ENCODE data around the gene BTD.
A peak's percentile ranks its signal among the peaks of the same experiment; 100 is the strongest.

BTD gene, protein sequence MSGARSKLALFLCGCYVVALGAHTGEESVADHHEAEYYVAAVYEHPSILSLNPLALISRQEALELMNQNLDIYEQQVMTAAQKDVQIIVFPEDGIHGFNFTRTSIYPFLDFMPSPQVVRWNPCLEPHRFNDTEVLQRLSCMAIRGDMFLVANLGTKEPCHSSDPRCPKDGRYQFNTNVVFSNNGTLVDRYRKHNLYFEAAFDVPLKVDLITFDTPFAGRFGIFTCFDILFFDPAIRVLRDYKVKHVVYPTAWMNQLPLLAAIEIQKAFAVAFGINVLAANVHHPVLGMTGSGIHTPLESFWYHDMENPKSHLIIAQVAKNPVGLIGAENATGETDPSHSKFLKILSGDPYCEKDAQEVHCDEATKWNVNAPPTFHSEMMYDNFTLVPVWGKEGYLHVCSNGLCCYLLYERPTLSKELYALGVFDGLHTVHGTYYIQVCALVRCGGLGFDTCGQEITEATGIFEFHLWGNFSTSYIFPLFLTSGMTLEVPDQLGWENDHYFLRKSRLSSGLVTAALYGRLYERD

DNA sequence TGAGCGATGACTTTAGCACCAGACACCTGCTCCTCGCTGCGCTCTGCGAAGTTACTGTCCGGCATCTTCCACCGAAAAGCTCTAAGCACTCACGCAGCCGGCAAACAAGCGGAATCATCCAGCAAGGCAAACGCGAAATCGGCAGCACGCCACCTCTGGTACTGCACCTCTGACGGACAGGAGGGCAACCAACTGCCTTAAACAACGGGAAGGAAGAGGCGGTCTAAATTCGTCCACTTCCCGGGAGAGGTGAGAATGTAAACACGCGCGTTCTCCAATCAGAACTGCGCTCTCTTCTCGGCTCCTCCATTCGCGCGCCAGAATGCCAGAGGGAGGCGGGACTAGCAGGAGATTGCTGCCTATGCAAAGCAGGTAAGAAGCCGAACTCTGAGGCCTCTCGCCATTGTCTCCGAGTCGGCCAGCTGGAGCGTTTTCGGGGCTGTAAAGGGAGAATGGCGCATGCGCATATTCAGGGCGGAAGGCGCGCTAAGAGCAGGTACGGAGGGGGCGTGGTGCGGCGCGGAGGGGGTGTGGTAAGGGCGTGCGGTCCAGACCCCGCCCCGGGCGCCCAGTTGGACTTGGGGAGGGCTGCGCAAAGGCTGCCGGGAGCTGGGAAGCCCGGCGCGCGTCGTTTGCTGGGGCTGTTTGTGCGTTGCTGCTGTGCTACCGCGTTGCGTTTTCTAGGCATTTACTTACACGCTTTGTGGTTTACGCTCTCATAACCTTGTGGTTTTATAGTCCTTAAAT is at the start of gene BTD, which contains the start of gene HACL1:
Gene BTD, plus strand, starts transcription at position 347 of the 747 bp plus-strand sequence. CDS start 33,695 bp downstream, outside the sequence.
Gene HACL1, minus strand, starts transcription at position 171 of the 747 bp plus-strand sequence. Its CDS starts 106 bp downstream, at position 65.
- ATAC-seq (peak; percentile 96), DNase-seq (peak; percentile 99)

DNA sequence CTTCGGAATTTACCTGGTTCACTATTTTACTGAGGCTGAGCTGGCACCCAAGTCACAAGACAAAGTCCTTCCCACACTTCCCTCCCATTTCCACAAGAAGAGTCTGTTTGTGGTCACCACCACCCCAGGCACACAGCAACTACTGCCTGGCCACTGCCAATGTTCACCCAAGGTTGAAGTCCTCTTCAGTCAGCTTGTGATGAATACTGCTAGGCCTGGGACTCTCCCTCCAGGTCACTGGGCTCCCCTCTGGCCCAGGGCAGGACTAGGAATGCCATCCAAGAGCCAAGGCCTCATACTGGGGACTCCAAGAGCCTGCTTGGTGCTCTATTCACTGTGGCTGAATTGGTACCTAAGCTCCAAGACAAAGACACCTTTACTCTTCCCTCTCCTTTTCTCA is 49.6 kb upstream of the BTD start:
- ATAC-seq = no peak
- DNase-seq = no peak

DNA sequence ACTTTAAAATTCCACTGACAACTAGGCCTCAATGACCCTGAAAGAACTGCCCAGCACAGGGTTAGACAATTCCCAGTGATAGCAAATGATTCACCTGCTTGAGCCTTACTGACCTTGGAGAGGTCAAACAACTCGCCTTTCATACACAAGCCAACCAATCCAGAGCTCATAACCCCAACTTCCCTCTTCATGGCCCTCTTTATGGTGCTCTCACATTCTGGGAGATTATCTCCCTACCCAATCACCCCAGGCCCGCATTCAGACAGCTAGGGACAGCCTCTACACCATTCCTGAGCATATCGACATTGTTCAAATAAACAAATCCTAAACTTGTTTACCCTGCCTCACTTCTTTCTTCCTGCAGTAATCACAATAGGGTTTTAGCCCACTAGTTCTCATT is 47.8 kb upstream of the BTD start:
- ATAC-seq (no peak), DNase-seq (no peak)

DNA sequence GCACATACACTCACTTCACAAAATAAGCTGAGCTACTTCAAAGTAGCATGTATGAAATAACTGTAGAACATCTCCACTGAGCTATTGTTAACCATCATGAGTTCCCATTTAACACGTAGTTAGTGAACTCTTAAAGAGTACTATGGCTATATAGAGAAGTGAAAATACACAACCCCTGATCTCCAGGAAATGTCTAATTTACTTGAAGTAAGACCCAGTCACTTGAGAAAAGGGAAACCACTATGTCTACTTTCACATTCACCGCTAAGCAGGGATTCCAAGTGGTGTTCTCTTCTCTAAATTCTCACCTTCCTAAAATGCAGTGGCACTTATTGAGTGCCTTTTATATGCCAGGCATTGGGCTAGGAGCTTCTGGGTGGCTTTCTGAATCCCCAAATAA is 45.0 kb upstream of the BTD start:
- DNase-seq (no peak), ATAC-seq (peak; percentile 65)

DNA sequence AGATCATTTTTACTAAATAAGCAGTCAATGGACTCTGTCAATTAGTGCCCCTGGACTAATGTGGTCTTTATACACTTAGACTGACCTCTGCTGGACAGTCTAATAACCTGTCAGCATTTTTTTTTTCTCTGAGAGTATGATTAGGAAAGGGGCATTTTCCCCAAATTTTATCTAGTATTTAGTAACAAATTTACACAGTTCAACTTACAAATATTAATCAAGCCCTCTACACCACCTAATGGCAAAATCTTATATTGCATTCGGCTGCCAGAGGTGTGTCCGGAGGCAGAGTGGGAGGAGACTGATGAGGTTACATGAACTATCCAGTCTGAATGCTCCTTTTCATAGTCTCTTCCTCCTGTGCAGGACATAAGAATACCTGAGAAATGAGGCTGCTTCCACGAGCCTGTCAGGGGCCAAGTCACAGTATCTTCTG is 44.0 kb upstream of the BTD start:
- DNase-seq (peak; percentile 37), ATAC-seq (peak; percentile 61)

DNA sequence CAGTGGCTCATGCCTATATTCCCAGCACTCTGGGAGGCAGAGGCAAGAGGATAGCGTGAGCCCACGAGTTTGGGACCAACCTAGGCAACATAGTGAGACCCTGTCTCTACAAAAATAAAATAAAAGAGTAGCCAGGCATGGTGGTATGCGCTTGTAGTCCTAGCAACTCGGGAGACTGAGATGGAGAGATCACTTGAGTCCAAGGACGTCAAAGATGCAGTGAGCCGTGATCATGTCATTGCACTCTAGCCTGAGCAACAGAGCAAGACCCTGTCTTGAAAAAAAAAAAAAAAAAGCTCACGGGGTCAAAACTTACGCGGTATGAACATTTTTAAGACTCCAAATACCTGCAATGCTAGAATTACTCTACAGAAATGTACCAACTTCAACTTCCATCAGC is 43.0 kb upstream of the BTD start:
- no peak for ATAC-seq
- DNase-seq = no peak

DNA sequence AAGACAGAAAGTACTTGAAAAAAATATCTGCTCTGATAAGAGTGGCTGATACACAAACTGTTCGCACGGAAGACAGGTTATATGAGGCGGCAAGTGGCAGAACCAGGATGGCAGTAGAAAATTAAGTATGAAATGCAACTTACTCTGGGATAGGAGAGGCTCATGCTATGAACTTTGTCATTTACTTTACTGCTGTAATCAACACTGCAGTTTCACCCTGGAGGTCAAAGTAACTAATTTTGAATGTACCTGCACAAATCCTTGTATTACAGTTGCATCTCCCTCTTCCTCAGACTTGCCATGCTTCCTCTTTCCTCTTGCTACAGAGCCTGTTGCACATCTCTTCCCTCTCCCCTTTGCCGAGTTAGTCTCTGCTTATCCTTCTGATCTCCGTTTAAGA is 39.0 kb upstream of the BTD start:
- DNase-seq = no peak
- ATAC-seq = no peak

DNA sequence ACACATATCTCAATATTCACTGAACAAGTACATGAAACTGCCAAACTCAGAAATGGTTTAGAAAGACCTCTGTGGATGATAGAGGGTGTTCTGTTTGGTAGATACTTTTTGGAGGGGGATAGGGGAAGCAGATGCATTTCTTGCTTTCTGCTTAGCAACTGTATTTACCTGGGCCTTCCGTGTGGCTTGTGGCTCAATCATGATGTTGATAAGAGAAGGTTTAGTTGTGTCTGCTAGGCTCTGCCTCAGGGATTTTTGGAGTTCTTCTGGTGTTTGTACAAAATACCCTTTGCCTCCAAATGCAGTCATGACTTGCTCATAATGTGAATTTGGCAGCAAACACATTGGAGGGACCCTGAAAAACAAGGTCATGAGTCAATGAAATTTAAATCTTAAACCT is 38.4 kb upstream of the BTD start:
- no peak for ATAC-seq
- no peak for DNase-seq

DNA sequence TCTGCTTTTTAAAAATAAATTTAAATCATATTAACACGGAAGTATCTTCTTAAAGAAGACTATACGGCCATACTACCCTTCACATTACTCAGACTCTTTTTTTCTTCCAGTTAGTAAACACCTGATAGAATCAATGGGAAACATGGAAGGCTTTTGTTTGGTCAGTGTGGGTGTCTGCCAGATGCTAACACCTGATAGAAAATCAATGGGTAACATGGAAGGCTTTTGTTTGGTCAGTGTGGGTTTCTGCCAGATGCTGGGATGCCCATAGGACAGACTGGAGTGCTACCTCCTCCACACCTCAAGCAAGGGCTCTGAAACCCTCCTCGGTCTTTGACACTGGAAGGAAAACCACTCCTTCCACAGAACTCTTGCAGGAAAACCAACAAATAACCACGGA is 29.4 kb upstream of the BTD start:
- ATAC-seq (no peak), DNase-seq (no peak)

DNA sequence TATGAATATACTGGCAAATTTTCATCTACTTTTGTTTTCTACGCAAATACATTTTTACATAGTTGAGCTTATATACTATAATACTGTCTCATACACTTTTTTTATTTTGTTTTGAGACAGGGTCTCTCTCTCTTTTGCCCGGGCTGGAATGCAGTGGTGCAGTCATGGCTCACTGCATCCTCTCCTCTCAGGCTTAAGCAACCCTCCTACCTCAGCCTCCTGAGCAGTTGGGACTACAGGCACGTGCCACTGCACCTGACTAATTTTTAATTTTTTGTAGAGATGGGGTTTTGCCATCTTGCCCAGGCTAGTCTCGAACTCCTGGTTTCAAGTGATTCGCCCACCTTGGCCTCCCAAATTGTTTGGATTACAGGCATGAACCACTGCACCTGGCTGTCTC is 26.1 kb upstream of the BTD start:
- DNase-seq (no peak), ATAC-seq (no peak)

DNA sequence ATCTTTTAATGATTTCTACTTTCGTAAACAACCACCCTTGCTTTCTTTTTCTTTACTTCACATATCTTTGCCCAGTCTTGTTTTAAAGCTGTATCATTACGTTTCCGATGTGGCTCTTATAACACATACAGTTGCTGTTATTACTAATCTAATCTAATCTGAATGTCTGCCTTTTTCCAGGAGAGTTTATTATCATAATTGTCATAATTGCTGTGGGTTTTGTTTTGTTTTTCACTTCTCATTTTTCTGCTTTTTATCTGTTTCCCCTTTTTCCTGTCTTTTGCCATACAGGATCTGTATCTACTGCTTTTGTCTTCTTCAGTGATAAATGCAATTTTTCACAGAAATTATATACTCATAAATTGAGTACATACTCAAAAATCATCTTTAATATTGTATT is 25.1 kb upstream of the BTD start:
- no peak for DNase-seq
- no peak for ATAC-seq

DNA sequence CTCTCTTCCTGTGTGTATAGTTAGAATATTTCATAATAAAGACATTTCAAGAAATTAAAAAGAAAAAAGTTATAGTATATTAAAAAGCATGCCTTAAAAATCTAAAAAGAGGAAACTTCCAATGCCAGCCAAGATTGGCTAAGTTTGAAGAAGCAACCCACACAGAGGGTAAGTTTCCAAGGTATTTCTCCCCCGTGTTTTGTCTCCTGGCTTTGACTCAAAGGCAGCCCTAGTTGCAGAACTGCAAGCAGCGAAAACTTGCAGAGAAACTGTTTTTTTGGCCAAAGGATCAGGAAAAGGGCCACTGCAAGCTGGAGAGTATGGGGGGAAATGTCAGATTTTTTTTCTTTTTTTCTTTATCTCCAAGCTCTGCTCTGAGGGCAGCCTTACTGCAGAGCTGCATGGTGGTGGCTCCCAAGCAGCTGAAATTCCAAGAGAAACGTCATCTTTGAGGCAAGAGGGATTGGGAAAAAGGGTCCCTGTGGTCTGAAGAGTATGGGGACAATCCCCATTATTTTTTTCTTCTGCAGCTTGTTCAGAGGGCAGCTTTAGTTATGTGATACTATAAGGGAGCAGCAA is 23.2 kb upstream of the BTD start:
- DNase-seq (no peak), ATAC-seq (no peak)

DNA sequence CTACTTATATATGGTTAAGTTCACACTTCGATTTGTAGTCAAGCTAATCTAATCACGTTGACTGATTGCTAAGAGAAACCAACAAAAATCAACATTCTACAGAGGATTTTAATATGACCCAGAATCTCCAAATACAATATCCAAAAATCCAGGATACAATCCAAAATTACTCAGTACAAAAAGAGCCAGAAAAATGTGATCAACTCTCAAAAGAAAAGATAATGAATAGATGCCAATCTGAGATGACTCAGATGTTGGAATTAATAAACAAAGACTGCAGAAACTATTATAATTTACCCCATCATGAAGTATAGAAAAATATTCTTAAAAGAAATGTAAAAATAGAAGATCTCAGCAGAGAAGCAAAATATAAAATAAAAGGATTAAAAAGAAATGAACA is 22.5 kb upstream of the BTD start:
- DNase-seq = no peak
- ATAC-seq = no peak

DNA sequence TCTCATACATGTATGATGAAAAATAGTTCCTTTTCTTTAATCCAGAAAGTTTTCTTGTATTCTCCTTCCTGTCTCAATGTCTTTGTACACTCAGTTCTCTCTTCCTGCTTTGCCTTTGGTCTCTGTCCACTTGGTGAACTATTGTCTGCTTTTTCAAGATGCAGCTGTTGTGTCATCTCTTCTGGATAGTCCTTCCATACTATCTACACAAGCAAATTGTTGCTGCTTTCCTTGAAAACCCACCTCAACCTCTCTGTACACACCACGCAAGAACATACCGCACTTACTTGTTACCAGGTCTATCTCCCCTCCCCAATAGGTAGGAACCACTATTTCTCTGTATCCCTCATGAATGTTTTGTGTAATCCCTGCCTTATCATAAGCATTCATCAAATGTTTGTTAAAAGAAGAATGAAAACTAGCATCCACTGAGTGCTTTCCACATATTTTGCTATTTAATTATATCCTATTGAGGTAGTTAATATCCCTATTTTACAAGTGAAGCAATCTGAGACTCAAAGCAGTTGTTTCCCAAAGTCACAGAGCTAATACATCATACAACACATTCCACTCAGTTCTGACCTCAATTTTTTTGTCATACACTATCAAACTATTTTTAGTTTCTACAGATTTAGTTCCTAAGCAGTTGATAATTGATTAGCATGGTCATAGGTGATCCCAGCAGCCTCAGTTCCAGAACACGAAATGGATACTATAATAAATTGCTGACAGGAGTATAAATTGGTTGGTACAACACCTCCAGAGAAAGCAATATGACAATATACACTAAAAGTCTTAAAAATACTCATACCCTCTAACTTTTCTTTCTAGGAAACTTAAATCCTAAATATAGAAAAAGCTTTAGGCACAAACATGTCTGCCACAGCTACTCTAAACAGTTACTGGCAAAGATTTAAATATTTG is 19.8 kb upstream of the BTD start:
- no peak for ATAC-seq
- no peak for DNase-seq

DNA sequence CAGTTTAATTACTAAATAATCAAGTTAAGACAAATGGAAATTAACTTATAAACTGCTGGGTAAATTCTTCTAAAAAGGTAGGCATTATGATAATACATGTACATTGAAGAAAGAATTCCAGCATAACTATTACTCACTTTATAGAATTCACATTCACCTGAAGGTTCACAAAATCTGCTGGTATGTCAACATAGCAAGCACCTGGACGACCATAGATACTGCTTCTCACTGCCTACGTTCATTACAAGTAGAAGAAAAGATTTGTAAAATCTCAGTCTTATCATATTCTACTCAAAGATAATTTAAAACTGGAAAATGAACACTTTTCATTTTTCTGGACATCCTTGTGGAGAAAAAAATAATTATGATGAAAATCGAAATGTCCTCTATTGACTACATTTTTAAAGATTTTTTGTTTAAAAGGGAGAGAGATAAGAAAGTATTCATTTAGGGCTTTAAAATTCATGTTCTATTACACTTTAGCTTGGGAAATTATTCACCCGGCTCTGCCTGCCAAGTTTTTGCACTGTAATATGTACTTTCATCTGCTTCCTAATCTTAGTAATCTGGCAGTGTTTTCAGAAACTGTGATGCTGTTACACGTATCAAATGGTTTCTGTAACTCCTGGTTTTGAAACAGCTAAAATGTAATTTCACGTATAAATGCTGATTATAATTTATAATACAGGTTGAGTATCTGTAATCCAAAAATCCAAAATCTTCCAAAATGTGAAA is 16.3 kb upstream of the BTD start:
- ATAC-seq (no peak), DNase-seq (no peak)

DNA sequence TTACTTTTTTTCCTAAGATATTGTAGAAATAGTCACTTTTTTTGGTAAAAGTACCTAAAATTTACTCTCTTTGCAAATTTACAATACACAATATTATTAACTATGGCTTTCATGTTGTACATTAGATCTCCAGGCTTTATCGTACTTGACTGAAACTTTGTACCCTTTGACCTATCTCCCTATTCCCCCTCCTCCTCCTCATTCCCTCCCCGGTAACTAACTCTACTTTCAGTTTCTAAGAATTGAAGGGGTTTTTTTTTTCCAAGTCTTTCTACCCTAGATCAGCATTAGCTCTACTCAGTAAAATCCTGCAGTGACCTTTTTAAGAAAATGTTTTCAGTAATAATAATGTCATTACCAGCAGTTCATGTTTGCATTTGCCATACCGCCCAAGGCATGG is 10.3 kb upstream of the BTD start:
- DNase-seq (no peak), ATAC-seq (no peak)

DNA sequence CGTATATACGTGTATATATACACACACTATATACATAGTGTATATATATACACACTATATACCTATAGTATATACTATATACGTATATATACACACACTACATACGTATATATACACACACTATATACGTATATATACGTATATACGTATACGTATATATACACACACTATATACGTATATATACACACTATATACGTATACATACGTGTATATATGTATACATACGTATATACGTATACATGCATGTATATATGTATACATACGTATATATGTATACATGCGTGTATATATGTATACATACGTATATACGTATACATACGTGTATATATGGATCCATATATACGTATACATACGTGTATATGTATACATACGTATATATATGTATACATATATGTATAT is 9.6 kb upstream of the BTD start:
- DNase-seq (no peak), ATAC-seq (no peak)

DNA sequence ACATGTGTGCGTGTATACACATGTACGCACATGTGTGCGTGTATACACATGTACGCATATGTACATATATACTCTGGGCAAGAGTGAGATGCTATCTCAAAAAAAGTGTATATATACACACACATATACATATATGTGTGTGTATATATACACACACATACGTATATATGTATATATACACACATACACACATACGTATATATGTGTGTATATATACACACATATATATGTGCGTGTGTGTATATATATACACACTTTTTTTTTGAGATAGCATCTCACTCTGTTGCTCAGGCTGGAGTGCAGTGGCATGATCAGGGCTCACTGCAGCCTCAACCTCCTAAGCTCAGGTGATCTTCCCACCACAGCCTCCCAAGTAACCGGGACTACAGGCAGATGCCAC is 8.6 kb upstream of the BTD start:
- DNase-seq = no peak
- ATAC-seq = no peak

DNA sequence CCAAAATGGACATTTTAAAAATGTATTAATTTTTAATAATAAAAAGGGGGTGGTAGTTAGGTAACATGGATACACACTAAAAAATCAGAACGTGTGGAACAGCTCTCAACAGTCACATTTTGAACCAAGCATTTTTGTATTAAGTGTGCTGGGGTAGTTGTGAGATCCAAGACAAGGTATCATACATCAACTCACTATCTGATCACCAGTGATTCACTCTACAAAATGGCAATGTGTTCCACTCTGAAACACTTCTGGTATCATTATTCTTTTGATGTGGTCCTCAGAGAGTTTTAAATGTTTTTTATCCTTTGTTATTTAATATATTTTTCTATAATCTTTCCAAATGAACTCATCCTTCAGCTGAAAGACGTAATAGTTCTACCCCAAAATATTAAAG is 5.6 kb upstream of the BTD start:
- DNase-seq = no peak
- ATAC-seq = peak; percentile 70

DNA sequence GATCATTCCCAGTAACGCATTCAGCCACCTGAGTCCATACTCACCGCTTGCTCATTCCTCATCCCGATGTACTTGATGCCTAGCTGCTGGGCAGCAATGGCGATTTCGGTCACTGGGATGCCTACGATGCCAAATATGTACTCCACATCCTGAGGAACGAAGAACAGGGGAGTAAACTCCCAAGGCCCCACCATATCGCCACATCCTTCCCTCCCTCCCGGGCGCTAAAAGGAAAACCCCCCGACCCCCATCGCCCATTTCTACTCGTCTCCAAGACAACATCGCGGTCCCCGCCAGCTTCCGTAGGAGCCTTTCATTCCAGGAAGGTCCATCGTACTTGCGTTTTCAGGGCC is 523 bp upstream of the BTD start:
- peak; percentile 3 for ATAC-seq
- no peak for DNase-seq

DNA sequence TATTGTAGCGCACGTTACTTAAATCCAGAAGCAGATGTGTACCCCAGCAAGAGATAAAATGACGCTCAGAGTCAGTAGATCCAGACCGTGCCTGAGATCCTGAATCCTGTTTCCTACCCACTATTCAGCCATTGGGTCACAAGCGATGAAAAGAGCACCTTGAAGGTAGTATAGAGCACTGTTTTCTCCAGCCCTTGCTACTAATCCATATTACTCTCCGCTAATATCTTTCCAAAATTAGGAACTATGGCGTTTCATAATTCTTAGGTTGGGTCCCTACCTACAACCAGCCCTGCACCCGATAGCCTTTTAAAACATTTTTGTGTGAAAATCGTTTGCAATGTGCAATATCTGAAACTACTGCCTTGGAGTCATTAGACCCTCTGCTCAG is 596 bp downstream of the BTD start:
- ATAC-seq (peak; percentile 2), DNase-seq (no peak)

Data from stimulated activated naive CD8-positive, alpha-beta T cell treated with anti-CD3 and anti-CD28 coated beads, Interleukin-15, Interleukin-2, amounts not matched to agents 100 U/mL and 50 U/mL, for 24 hours (primary cell).